LNCAP (cell line): ENCODE data around the gene GABBR1.

Experiments used
- TF ChIP-seq, protein P1 (sequence below): fragments of 450-650 bp; IDR thresholded peaks from 2 replicates; pipeline ENCODE4 v1.5.1; 2017; ENCODE audit warnings: mild to moderate bottlenecking

Gene GABBR1

GRCh38 chr6:29632789-29633533, at the start of gene GABBR1:
Gene GABBR1, minus strand, starts transcription at chr6:29633183. Its CDS starts 798 bp downstream, at chr6:29632385.
- TF ChIP-seq, protein P1, sequence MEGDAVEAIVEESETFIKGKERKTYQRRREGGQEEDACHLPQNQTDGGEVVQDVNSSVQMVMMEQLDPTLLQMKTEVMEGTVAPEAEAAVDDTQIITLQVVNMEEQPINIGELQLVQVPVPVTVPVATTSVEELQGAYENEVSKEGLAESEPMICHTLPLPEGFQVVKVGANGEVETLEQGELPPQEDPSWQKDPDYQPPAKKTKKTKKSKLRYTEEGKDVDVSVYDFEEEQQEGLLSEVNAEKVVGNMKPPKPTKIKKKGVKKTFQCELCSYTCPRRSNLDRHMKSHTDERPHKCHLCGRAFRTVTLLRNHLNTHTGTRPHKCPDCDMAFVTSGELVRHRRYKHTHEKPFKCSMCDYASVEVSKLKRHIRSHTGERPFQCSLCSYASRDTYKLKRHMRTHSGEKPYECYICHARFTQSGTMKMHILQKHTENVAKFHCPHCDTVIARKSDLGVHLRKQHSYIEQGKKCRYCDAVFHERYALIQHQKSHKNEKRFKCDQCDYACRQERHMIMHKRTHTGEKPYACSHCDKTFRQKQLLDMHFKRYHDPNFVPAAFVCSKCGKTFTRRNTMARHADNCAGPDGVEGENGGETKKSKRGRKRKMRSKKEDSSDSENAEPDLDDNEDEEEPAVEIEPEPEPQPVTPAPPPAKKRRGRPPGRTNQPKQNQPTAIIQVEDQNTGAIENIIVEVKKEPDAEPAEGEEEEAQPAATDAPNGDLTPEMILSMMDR = no peak

DNA sequence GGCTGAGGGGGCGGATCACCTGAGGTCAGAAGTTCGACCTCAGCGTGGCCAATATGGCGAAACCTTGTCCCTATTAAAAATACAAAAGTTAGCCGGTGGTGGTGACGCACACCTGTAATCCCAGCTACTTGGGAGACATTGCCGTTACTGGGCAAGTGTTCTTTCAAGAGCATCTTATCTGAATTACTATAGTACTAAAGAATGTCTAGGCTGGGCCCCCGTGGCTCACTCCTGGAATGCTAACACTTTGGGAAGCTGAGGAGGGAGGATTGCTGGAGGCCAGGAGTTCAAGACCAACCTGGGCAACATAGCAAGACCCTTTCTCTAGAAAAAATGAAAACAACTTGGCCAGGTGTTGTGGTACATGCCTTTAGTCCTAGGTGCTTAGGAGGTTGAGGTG, 48.8 kb upstream of the GABBR1 start:
- TF ChIP-seq, protein P1 = no peak

DNA sequence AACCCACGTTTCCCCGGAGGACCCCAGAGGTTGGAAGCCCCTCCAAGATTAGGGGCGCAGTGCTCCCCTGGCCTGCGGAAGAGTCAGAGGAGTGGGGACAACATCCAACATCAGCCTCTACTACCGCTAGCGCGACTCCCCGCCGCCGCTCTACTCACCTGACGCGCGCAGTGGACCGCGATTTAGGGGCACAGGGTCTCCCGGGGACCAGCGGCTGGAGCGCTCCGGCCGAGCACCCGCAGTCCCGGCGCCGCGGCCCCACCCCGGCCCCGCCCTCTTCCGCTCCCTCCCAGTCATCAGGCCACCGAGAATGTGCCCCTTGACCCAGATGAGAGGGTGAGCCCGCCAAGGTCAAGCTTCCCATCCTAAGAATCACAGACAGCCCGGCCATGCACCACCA, 47.9 kb upstream of the GABBR1 start, which contains the start of gene ZFP57:
Gene ZFP57, minus strand, starts transcription at position 249 of the 400 bp plus-strand sequence. CDS start 4,149 bp downstream, outside the sequence.
- TF ChIP-seq, protein P1 = no peak

- TF ChIP-seq, protein P1 = no peak
Observed at GRCh38 chr6:29680416-29680815, 47.4 kb upstream of the GABBR1 start.

DNA sequence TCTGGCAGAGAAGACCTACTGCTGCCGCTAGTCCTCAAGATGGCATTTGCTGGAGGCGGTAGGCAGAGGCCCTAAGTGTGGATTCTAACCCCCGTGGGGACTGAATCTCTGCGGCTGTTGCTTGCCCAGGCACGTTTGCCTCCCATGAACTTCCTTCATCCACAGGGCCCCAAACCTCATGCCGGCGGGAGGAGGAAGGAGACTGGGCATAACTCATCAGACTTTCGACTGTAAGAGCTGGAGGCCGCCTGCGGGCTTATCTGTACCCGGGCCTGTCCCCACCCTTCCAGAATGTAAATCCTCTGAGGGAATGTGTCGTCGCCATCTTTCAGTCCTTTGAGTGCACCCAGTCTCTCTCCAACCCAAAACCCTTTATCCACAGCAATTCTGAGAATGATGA, 47.0 kb upstream of the GABBR1 start:
- TF ChIP-seq, protein P1 = no peak

DNA sequence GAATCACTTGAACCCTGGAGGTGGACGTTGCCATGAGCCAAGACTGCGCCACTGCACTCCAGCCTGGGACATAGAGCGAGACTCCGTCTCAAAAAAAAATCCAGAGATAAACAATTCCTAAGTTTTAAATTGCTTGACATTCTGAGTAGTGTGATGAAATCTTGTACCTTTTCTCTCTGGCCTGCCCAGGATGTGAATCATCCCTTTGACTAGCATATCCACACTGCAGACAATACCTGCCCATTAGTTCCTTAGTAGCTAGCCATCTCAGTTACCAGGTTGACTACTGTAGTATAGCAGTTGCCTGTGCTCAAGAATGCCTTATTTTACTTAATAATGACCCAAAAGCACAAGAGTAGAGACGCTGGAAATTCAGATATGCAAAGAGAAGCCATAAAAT, 45.1 kb upstream of the GABBR1 start:
- TF ChIP-seq, protein P1 = no peak

- TF ChIP-seq, protein P1 = no peak
Observed at GRCh38 chr6:29676981-29677601, 44.1 kb upstream of the GABBR1 start.
